Measurements from ENCODE around the gene TOR2A. TPM values are rescaled to one million over a fixed set of nuclear protein-coding genes. Genes with fewer than 3 reads are reported as not detected.
"Not testable (repeated sequence)": the region's sequence is repeated elsewhere in the genome, so short reads cannot be mapped to it uniquely, and the experiment has no call there.

Gene TOR2A
- total and polyA plus RNA-seq, 2 of the 8 experiments (the other 6 are each of a cell fraction or from before 2014, with no cell fraction given), result 18.7 to 24.9 TPM

DNA sequence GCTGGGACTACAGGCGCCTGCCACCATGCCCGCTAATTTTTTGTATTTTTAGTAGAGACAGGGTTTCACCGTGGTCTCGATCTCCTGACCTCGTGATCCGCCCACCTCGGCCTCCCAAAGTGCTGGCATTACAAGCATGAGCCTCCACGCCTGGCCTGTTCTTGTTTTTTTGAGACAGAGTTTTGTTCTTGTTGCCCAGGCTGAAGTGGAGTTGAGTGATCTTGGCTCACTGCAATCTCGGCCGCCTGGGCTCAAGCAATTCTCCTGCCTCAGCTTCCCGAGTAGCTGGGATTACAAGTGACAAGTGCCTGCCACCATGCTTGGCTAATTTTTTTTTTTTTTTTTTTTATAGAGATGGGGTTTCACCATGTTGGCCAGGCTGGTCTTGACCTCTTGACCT is 21.7 kb upstream of the TOR2A start:
- H2AFZ ChIP-seq (ENCODE audit: low read length); H2BK5ac ChIP-seq (ENCODE audit: low read depth, low read length); H2AK5ac ChIP-seq (ENCODE audit: low read depth, low read length); FAIRE-seq; H2BK20ac ChIP-seq (ENCODE audit: low read length); H3K4me1 ChIP-seq (replicated peaks in 1 of 4; ENCODE audit: control insufficient read depth in 3 of 4, insufficient read depth in 4 of 4, low read length in 3 of 4); H3K4ac ChIP-seq (replicated peaks; ENCODE audit: insufficient read length, low read depth, low read length); H3K79me2 ChIP-seq (ENCODE audit: control insufficient read depth in 1 of 2, insufficient read depth in 2 of 2, low read length in 2 of 2); H3K9me3 ChIP-seq (ENCODE audit: insufficient read depth in 2 of 2, low read depth in 1 of 2, low read length in 1 of 2); H3K56ac ChIP-seq (replicated peaks; ENCODE audit: insufficient read length, low read depth, low read length); H3K27ac ChIP-seq (ENCODE audit: low read depth, low read length); H3K4me2 ChIP-seq (ENCODE audit: insufficient read depth in 1 of 2, low read depth in 2 of 2, low read length in 2 of 2); H4K5ac ChIP-seq (ENCODE audit: insufficient read length, low read depth, low read length); H3K36me3 ChIP-seq (ENCODE audit: control insufficient read depth in 2 of 4, insufficient read depth in 4 of 4, low read length in 3 of 4); H4K91ac ChIP-seq (replicated peaks; ENCODE audit: insufficient read length, low read length); H3K14ac ChIP-seq (ENCODE audit: insufficient read length); H3K9ac ChIP-seq (replicated peaks in 1 of 4; ENCODE audit: extremely low read depth in 1 of 4, low read depth in 3 of 4, low read length in 3 of 4); H3K23ac ChIP-seq (ENCODE audit: insufficient read length); H3K79me1 ChIP-seq (ENCODE audit: low read depth, low read length); H4K8ac ChIP-seq (ENCODE audit: extremely low read depth, insufficient read depth, low read length); H2BK12ac ChIP-seq (ENCODE audit: low read depth, low read length); H3K18ac ChIP-seq (ENCODE audit: extremely low read depth, low read length); DNase-seq (ENCODE audit: low read depth in 1 of 2, low spot score in 2 of 2); H3K4me3 ChIP-seq (ENCODE audit: extremely low read depth in 1 of 4, insufficient read depth in 2 of 4, low read depth in 3 of 4, low read length in 4 of 4); H2BK15ac ChIP-seq (ENCODE audit: low read length); H2BK120ac ChIP-seq (replicated peaks; ENCODE audit: low read depth, low read length): not testable (repeated sequence)
- CTCF ChIA-PET (ENCODE audit: partially characterized antibody), result interaction anchor here (0.6 to 3.5 kb wide), 7 partner anchors 9 to 1304 kb away, joined by 3 to 18 read pairs (median 4); partner anchors contain the start of gene SH2D3C
- H3K23me2 ChIP-seq (ENCODE audit: low read depth, low read length), result peaks cover 13% of the 10 kb centered on the region; the same call in 1 of the 2 replicates
- POLR2A ChIA-PET (ENCODE audit: partially characterized antibody), result interaction anchor here (1.3 kb wide), 1 partner anchor 32 kb away, joined by 4 read pairs; no protein-coding TSS in a partner anchor
- H4K20me1 ChIP-seq (replicated peaks in 1 of 2; ENCODE audit: control insufficient read depth in 1 of 2, insufficient read depth in 2 of 2, low read length in 2 of 2), result peaks cover 3 to 16% of the 10 kb centered on the region in 2 experiments
- H3K27me3 ChIP-seq (replicated peaks in 1 of 4; ENCODE audit: control insufficient read depth in 3 of 4, extremely low read depth in 1 of 4, insufficient read depth in 3 of 4, low read length in 3 of 4), result peaks cover 0 to 16% (median 8%) of the 10 kb centered on the region in 4 experiments; a peak in 6 of 7 replicates
- WGBS, 2 experiments (ENCODE audit: extremely low coverage in 1 of 2, insufficient coverage in 1 of 2, insufficient read length in 1 of 2, insufficient replicate concordance in 2 of 2, low coverage in 1 of 2, low lambda C conversion rate in 2 of 2, missing lambda C conversion rate in 1 of 2), result 82% methylated on average over 11 of the region's 11 CpGs; no CpG with 5 or more reads in 1 of the 2 experiments
